Trophoblast cell (in vitro differentiated cells and primary cell): ENCODE data around the gene WASF3.

Source experiments
- DNase-seq, 2 donors: peaks; one replicate each; pipeline ENCODE4 v3.0.0-alpha.2; 2016
- H2AFZ ChIP-seq: 2 replicates; pipeline ENCODE4 v1.6.1; 2013; ENCODE audit warnings: low read length, moderate library complexity, mild to moderate bottlenecking; ENCODE audit not compliant: insufficient read depth, poor library complexity
- H2AK5ac ChIP-seq: 2 replicates; pipeline ENCODE4 v1.6.1; 2013; ENCODE audit warnings: mild to moderate bottlenecking, low read length
- H2BK120ac ChIP-seq: 2 replicates; pipeline ENCODE4 v1.6.1; 2013; ENCODE audit warnings: low read length, mild to moderate bottlenecking, moderate library complexity; ENCODE audit not compliant: insufficient read depth, poor library complexity
- H2BK12ac ChIP-seq: 2 replicates; pipeline ENCODE4 v1.6.1; 2013; ENCODE audit warnings: mild to moderate bottlenecking, low read length, moderate library complexity
- H2BK5ac ChIP-seq: 2 replicates; pipeline ENCODE4 v1.6.1; 2013; ENCODE audit warnings: low read length, low read depth, moderate library complexity, mild to moderate bottlenecking; ENCODE audit not compliant: poor library complexity
- H3K14ac ChIP-seq: 2 replicates; pipeline ENCODE4 v1.6.1; 2013; ENCODE audit warnings: mild to moderate bottlenecking, low read length
- H3K18ac ChIP-seq: 2 replicates; pipeline ENCODE4 v1.6.1; 2013; ENCODE audit warnings: mild to moderate bottlenecking, low read length
- H3K23ac ChIP-seq: 2 replicates; pipeline ENCODE4 v1.6.1; 2013; ENCODE audit warnings: low read length
- H3K27ac ChIP-seq: 2 replicates; pipeline ENCODE4 v1.5.1; 2013; ENCODE audit warnings: low read depth, mild to moderate bottlenecking, inconsistent platforms, low read length, moderate library complexity
- H3K27me3 ChIP-seq: 2 replicates; pipeline ENCODE4 v1.6.1; 2013; ENCODE audit warnings: inconsistent platforms, mild to moderate bottlenecking, low read length, moderate library complexity; ENCODE audit not compliant: insufficient read depth
- H3K36me3 ChIP-seq, 2 experiments: 1 replicate in 1 of 2; 2 replicates in 1 of 2; pipeline ENCODE4 v1.6.1; 2013; ENCODE audit warnings: low read length in 2 of 2, mild to moderate bottlenecking in 2 of 2, moderate library complexity in 1 of 2; ENCODE audit not compliant: insufficient read depth in 2 of 2, control insufficient read depth in 1 of 2
- H3K4ac ChIP-seq: 2 replicates; pipeline ENCODE4 v1.6.1; 2013; ENCODE audit warnings: low read depth, mild to moderate bottlenecking, low read length, moderate library complexity
- H3K4me1 ChIP-seq, 2 experiments: 1 replicate in 1 of 2; 2 replicates in 1 of 2; pipeline ENCODE4 v1.6.1; 2013; ENCODE audit warnings: low read length in 2 of 2, mild to moderate bottlenecking in 2 of 2, moderate library complexity in 1 of 2; ENCODE audit not compliant: insufficient read depth in 2 of 2, control insufficient read depth in 1 of 2
- H3K4me2 ChIP-seq: 2 replicates; pipeline ENCODE4 v1.6.1; 2013; ENCODE audit warnings: inconsistent platforms, mild to moderate bottlenecking, low read length, moderate library complexity
- H3K4me3 ChIP-seq: 2 replicates; pipeline ENCODE4 v1.5.1; 2013; ENCODE audit warnings: mild to moderate bottlenecking, low read depth, low read length, inconsistent platforms
- H3K79me1 ChIP-seq: one replicate; pipeline ENCODE4 v1.6.1; 2013; ENCODE audit warnings: low read length
- H3K79me2 ChIP-seq: 2 replicates; pipeline ENCODE4 v1.6.1; 2013; ENCODE audit warnings: low read length, mild to moderate bottlenecking; ENCODE audit not compliant: control insufficient read depth, insufficient read depth, poor library complexity
- H3K9ac ChIP-seq: 2 replicates; pipeline ENCODE4 v1.6.1; 2013; ENCODE audit warnings: mild to moderate bottlenecking, low read length
- H3K9me3 ChIP-seq: 2 replicates; pipeline ENCODE4 v1.6.1; 2013; ENCODE audit warnings: low read depth, mild to moderate bottlenecking, control low read depth, inconsistent platforms, low read length; ENCODE audit not compliant: insufficient read depth
- H4K12ac ChIP-seq: 2 replicates; pipeline ENCODE4 v1.6.1; 2013; ENCODE audit warnings: low read depth, mild to moderate bottlenecking, low read length, moderate library complexity
- H4K8ac ChIP-seq: 2 replicates; pipeline ENCODE4 v1.6.1; 2013; ENCODE audit warnings: low read depth, mild to moderate bottlenecking, low read length, moderate library complexity
- H4K91ac ChIP-seq: one replicate; pipeline ENCODE4 v1.6.1; 2013; ENCODE audit warnings: low read depth, mild to moderate bottlenecking, low read length, moderate library complexity
- WGBS: extraction: QIAGEN DNeasy Blood & Tissue Kit; methylation state at CpG from one replicate; pipeline ENCODE4 v1.1.7; 2013; ENCODE audit warnings: missing lambda C conversion rate; ENCODE audit not compliant: insufficient read length, insufficient coverage; ENCODE audit errors: extremely low coverage; 5-methylcytosine and 5-hydroxymethylcytosine counted together

The WASF3 gene

DNA sequence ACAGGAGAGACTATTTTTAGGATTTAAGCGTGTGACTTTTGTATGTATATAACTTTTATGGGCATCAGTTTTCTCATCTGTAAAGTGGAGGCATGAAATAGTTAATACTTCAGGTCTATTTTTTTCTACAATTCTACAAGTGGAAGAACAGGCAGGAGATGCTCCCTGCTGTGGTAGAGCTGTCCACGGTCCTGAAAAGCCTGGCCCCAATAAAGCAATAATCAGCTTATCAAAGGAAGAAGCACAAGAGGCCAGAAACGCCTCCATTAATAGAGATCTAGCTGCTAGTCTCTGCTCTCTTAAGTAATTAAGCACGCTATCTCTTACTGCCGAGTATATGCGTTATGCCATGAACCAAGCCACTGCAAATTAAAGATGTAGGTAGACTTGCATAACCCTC is 28.0 kb upstream of the WASF3 start:
- H3K9ac ChIP-seq: no peak overlapping the region
- WGBS: no CpG with 5 or more reads among the region's 6 CpGs

DNA sequence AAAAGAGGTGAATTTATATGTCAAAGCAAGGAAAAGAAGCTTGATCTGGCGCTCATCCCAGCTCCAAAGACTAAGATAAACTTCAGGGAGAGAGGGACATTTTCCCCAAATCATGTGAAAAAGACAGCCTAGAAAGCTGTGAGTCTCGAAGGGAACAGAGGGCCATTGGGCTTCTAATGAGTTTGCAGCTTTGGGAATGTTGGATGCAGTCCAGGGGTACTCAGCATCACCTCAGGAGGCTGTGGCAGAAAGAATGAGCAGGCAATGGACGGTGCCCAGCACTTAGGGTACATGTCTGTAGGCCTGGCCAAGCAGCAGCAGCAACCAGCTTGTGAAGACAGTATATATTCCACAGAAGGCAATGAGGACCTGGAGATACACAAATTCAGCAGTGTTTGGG is 25.7 kb upstream of the WASF3 start:
- H2AK5ac ChIP-seq: no peak overlapping the region
- H3K36me3 ChIP-seq: no peaks in the 10 kb centered on the region
- H3K27ac ChIP-seq: no peak overlapping the region
- no peak overlapping the region for H4K12ac ChIP-seq
- H4K91ac ChIP-seq: no peak overlapping the region
- H3K23ac ChIP-seq: no peak overlapping the region
- H3K18ac ChIP-seq: no peak overlapping the region
- H2BK5ac ChIP-seq: no peak overlapping the region
- WGBS: no CpG with 5 or more reads among the region's 3 CpGs
- H3K4me2 ChIP-seq: no peak overlapping the region
- H2AFZ ChIP-seq: no peak overlapping the region
- no peak overlapping the region for H3K4ac ChIP-seq
- no peak overlapping the region for H2BK12ac ChIP-seq
- no peak overlapping the region for H2BK120ac ChIP-seq
- H3K79me2 ChIP-seq: no peaks in the 10 kb centered on the region
- H3K4me3 ChIP-seq: no peak overlapping the region
- no peak for DNase-seq
- no peak overlapping the region for H3K9ac ChIP-seq
- no peak overlapping the region for H3K14ac ChIP-seq
- H3K4me1 ChIP-seq: no peaks in the 10 kb centered on the region
- no peak overlapping the region for H4K8ac ChIP-seq
- H3K9me3 ChIP-seq: no peaks in the 10 kb centered on the region
- no peaks in the 10 kb centered on the region for H3K27me3 ChIP-seq
- no peaks in the 10 kb centered on the region for H3K79me1 ChIP-seq

More for the DNA sequence above, 28.0 kb upstream of the WASF3 start:
- Histone ChIP-seq H2AK5ac (no peak overlapping the region), H4K91ac (no peak overlapping the region), H3K36me3 (no peaks in the 10 kb centered on the region), H2BK5ac (no peak overlapping the region), H4K8ac (no peak overlapping the region), H2AFZ (no peak overlapping the region), H3K9me3 (no peaks in the 10 kb centered on the region), H2BK12ac (no peak overlapping the region), H3K14ac (no peak overlapping the region), H3K4me1 (no peaks in the 10 kb centered on the region), H3K4me2 (no peak overlapping the region), H3K4ac (no peak overlapping the region), H3K79me2 (no peaks in the 10 kb centered on the region), H4K12ac (no peak overlapping the region), H3K4me3 (no peak overlapping the region), H3K79me1 (no peaks in the 10 kb centered on the region), H2BK120ac (no peak overlapping the region), H3K18ac (no peak overlapping the region), H3K23ac (no peak overlapping the region), H3K27ac (no peak overlapping the region), H3K27me3 (no peaks in the 10 kb centered on the region)
- DNase-seq: peak in 1 of 2 donors; percentile 54

DNA sequence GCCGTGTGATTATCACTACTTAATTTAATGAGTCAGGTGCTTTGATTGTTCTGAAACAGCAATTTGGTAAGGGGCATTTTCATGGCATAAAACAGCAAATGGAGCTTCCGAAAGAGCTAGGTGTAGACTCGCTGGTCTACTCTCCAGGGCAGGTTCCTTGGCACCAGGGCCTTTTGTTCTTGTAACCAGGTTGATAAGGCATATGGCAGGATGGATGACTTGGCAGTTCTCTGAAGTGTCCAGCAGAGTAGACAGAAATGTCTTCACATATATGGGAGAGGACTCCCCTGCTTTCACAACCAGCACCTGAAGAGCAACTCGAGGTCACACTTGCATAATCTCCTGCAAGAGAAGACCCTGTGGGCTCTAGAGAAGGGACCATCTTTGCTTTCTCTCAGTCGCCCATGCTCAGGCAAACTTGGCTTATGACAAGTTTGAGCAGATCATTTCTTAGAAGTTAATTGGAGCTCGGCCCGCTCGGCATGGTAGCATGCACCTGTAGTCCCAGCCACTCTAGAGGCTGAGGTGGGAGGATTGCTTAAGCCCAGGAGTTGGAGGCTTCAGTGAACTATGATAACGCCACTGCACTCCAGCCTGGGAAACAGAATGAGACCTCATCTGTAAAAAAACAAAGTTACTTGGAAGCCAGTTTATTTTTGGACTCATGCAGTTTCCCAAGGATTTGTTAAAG is 23.3 kb upstream of the WASF3 start:
- H4K8ac ChIP-seq: no peak overlapping the region
- H3K27me3 ChIP-seq: no peaks in the 10 kb centered on the region
- no peak overlapping the region for H3K9ac ChIP-seq
- H3K23ac ChIP-seq: no peak overlapping the region
- no peaks in the 10 kb centered on the region for H3K79me1 ChIP-seq
- no peak overlapping the region for H3K4me2 ChIP-seq
- H3K14ac ChIP-seq: no peak overlapping the region
- H3K4ac ChIP-seq: no peak overlapping the region
- no peak overlapping the region for H2BK5ac ChIP-seq
- H3K18ac ChIP-seq: no peak overlapping the region
- no peak overlapping the region for H4K91ac ChIP-seq
- no peaks in the 10 kb centered on the region for H3K36me3 ChIP-seq
- H2BK120ac ChIP-seq: no peak overlapping the region
- no peak overlapping the region for H3K27ac ChIP-seq
- H3K79me2 ChIP-seq: no peaks in the 10 kb centered on the region
- no peaks in the 10 kb centered on the region for H3K9me3 ChIP-seq
- no CpG with 5 or more reads among the region's 9 CpGs for WGBS
- no peaks in the 10 kb centered on the region for H3K4me1 ChIP-seq
- H2AK5ac ChIP-seq: no peak overlapping the region
- no peak overlapping the region for H2BK12ac ChIP-seq
- H3K4me3 ChIP-seq: no peak overlapping the region
- DNase-seq: no peak
- H2AFZ ChIP-seq: no peak overlapping the region
- no peak overlapping the region for H4K12ac ChIP-seq

- H2BK5ac ChIP-seq: no peak overlapping the region
- no peak overlapping the region for H2AK5ac ChIP-seq
- no peaks in the 10 kb centered on the region for H3K79me2 ChIP-seq
- no peak overlapping the region for H3K4me3 ChIP-seq
- H3K4ac ChIP-seq: no peak overlapping the region
- no peak overlapping the region for H2AFZ ChIP-seq
- H3K14ac ChIP-seq: no peak overlapping the region
- no peak overlapping the region for H3K27ac ChIP-seq
- H4K91ac ChIP-seq: no peak overlapping the region
- H3K9me3 ChIP-seq: no peaks in the 10 kb centered on the region
- H3K9ac ChIP-seq: no peak overlapping the region
- no peaks in the 10 kb centered on the region for H3K27me3 ChIP-seq
- H2BK120ac ChIP-seq: no peak overlapping the region
- H4K12ac ChIP-seq: no peak overlapping the region
- H3K79me1 ChIP-seq: no peaks in the 10 kb centered on the region
- H3K23ac ChIP-seq: no peak overlapping the region
- H3K4me2 ChIP-seq: no peak overlapping the region
- H3K18ac ChIP-seq: no peak overlapping the region
- no peak overlapping the region for H2BK12ac ChIP-seq
- no CpG with 5 or more reads among the region's 10 CpGs for WGBS
- DNase-seq: no peak
- no peaks in the 10 kb centered on the region for H3K4me1 ChIP-seq
- no peak overlapping the region for H4K8ac ChIP-seq
- no peaks in the 10 kb centered on the region for H3K36me3 ChIP-seq
These were observed 18.8 kb upstream of the WASF3 start for GRCh38 chr13:26538363-26539317.
